ENCODE results near the gene POLQ. TPM values are rescaled to one million over a fixed set of nuclear protein-coding genes. Genes with fewer than 3 reads are reported as not detected.
A peak's percentile ranks its signal among the peaks of the same experiment; 100 is the strongest.

The POLQ gene
- polyA plus RNA-seq, 4 donors, result 0.22 to 4.2 (median 1.8) TPM; not detected in 1

DNA sequence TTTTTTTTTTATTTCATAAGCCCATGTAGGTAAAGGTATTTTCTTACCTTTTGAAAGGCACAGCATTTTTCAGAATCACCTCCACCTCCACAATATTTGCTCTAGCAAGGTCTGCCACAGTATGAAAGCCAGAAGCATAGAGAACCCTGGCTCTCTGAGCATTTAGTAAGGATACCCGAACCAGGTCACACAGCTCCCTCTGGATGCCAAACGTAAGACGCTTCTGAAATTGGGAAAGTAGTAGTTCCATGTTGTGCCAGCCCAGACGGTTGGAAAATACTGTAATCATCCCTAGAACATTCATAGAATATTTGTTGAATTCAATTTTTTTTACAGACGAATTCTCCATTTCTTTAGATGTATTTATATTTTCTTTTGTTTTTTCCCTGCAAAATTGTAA lies 52.4 kb downstream of the POLQ start:
- H3K9me3 ChIP-seq (ENCODE audit: control insufficient read depth in 2 of 2, insufficient read depth in 1 of 2, low read depth in 1 of 2, low read length in 1 of 2), result no peaks in the 10 kb centered on the region
- FAIRE-seq, result no peak
- WGBS, 3 donors, result 92 to 96% (median 93%) methylated on average over 5 of the region's 5 CpGs
- no peaks in the 10 kb centered on the region for H3K36me3 ChIP-seq (ENCODE audit: control insufficient read depth in 3 of 3, insufficient read depth in 2 of 3, low read depth in 1 of 3, low read length in 3 of 3)
- H3K4me3 ChIP-seq (ENCODE audit: low read depth in 1 of 3, low read length in 3 of 3), result no peak overlapping the region
- H3K27me3 ChIP-seq (ENCODE audit: control insufficient read depth in 3 of 3, insufficient read depth in 3 of 3, low read length in 3 of 3), result no peaks in the 10 kb centered on the region
- H3K4me1 ChIP-seq (ENCODE audit: control insufficient read depth in 3 of 3, insufficient read depth in 2 of 3, low read depth in 1 of 3, low read length in 2 of 3), result no peaks in the 10 kb centered on the region
- DNase-seq, result no peak
- no peak overlapping the region for H3K27ac ChIP-seq (ENCODE audit: low read depth in 1 of 3, low read length in 2 of 3)

DNA sequence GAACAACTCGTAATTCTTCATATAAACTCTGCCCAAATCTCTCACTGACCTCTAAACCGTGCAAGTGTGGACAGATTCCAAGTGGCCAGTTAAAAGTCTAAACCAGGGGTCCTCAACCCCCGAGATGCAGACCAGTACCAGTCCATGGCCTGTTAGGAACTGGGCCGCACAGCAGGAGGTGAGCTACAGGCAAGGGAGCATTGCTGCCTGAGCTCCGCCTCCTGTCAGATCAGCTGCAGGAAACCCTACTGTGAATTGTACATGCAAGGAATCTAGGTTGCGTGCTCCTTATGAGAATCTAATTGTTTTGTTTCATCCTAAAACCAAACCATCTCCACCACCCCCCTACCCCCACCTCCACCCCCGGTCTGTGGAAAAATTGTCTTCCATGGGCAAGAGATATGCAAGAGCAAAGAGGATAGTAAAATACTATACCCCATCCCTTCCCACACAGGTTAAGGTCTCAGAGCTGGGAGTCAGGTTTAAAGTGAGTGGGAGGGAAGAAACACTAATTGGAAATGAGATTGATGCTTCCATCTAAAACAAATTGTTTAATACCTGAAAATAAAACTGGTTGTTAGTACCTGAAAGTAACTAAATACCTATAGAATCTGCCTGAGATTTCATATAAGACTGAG lies 54.0 kb downstream of the POLQ start:
- Histone ChIP-seq H3K9me3 (ENCODE audit: control insufficient read depth in 2 of 2, insufficient read depth in 1 of 2, low read depth in 1 of 2, low read length in 1 of 2) (no peaks in the 10 kb centered on the region), H3K4me1 (ENCODE audit: control insufficient read depth in 3 of 3, insufficient read depth in 2 of 3, low read depth in 1 of 3, low read length in 2 of 3) (no peaks in the 10 kb centered on the region), H3K4me3 (ENCODE audit: low read depth in 1 of 3, low read length in 3 of 3) (no peak overlapping the region), H3K27ac (ENCODE audit: low read depth in 1 of 3, low read length in 2 of 3) (no peak overlapping the region), H3K27me3 (ENCODE audit: control insufficient read depth in 3 of 3, insufficient read depth in 3 of 3, low read length in 3 of 3) (no peaks in the 10 kb centered on the region), H3K36me3 (ENCODE audit: control insufficient read depth in 3 of 3, insufficient read depth in 2 of 3, low read depth in 1 of 3, low read length in 3 of 3) (no peaks in the 10 kb centered on the region)
- DNase-seq, result no peak
- FAIRE-seq, result no peak
- 95 to 98% (median 96%) methylated on average over 7 of the region's 7 CpGs for WGBS, 3 donors

DNA sequence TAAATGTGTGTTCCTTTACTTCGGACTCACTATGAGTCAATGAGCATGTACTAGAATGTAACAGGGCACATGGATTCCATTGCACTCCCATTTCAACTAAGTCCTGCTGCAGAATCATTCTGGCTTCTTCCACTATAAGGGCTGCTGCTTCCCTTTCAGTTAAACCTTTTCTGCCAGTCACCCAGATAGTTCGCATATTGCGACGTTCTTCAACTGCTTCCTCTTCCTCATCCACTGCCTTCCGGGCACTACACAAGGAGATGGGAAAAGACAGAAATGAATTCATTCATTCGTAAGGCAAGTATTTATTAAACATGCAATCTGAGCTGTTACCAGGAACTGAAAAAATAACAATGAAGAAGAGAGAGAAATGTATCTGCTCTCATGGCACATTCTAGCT lies 55.6 kb downstream of the POLQ start:
- H3K4me1 ChIP-seq (ENCODE audit: control insufficient read depth in 3 of 3, insufficient read depth in 2 of 3, low read depth in 1 of 3, low read length in 2 of 3), result no peaks in the 10 kb centered on the region
- H3K27me3 ChIP-seq (ENCODE audit: control insufficient read depth in 3 of 3, insufficient read depth in 3 of 3, low read length in 3 of 3), result no peaks in the 10 kb centered on the region
- no peaks in the 10 kb centered on the region for H3K36me3 ChIP-seq (ENCODE audit: control insufficient read depth in 3 of 3, insufficient read depth in 2 of 3, low read depth in 1 of 3, low read length in 3 of 3)
- FAIRE-seq (no peak), DNase-seq (no peak)
- no peak overlapping the region for H3K27ac ChIP-seq (ENCODE audit: low read depth in 1 of 3, low read length in 2 of 3)
- H3K4me3 ChIP-seq (ENCODE audit: low read depth in 1 of 3, low read length in 3 of 3), result no peak overlapping the region
- WGBS, 3 donors, result 93 to 96% (median 94%) methylated on average over 6 of the region's 6 CpGs
- H3K9me3 ChIP-seq (ENCODE audit: control insufficient read depth in 2 of 2, insufficient read depth in 1 of 2, low read depth in 1 of 2, low read length in 1 of 2), result no peaks in the 10 kb centered on the region

DNA sequence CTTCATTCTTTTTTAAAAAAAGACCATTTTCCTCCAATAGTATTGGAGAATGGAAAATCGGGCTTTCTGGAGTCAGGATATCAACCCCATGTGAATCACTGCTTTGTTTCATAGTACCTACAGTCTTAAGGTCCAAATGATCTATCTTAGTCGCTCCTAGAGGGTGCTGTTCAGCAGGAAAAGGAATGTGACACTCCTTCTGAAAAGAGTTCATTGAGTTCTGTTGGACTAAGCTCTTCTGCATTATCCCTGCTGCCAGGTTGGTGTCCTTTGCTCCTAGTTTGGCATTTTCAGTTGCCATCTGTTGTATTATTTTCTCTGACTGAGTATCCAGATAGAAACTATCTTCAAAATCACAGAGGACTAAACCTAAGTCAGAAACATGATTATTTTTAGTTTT lies 57.2 kb downstream of the POLQ start:
- peak; percentile 47 to 63 for DNase-seq
- Histone ChIP-seq H3K27ac (ENCODE audit: low read depth in 1 of 3, low read length in 2 of 3) (no peak overlapping the region), H3K36me3 (ENCODE audit: control insufficient read depth in 3 of 3, insufficient read depth in 2 of 3, low read depth in 1 of 3, low read length in 3 of 3) (no peaks in the 10 kb centered on the region), H3K4me3 (ENCODE audit: low read depth in 1 of 3, low read length in 3 of 3) (no peak overlapping the region), H3K9me3 (ENCODE audit: control insufficient read depth in 2 of 2, insufficient read depth in 1 of 2, low read depth in 1 of 2, low read length in 1 of 2) (no peaks in the 10 kb centered on the region), H3K4me1 (ENCODE audit: control insufficient read depth in 3 of 3, insufficient read depth in 2 of 3, low read depth in 1 of 3, low read length in 2 of 3) (no peaks in the 10 kb centered on the region), H3K27me3 (ENCODE audit: control insufficient read depth in 3 of 3, insufficient read depth in 3 of 3, low read length in 3 of 3) (no peaks in the 10 kb centered on the region)
- FAIRE-seq, result no peak
- 59 to 65% (median 59%) methylated on average over 2 of the region's 2 CpGs for WGBS, 3 donors

DNA sequence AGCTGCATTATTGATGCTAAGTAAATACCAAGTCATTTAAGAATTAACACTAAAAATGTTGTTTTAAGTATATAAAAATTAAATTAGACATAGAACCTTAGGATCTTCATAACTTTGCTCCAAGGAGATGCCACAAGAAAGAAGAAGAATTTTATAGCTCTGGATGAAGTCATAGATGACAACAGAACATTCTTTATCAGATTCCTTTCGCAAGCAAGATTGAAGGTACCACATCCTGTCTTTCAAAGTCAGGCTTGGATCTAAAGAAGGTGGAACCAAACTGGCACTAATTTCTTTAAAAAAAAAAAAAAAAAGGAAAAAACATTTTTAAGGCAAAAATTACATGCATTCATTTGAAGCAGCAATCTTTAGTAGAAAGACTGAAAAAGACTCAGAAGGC lies 62.5 kb downstream of the POLQ start:
- Histone ChIP-seq H3K27ac (ENCODE audit: low read depth in 1 of 3, low read length in 2 of 3) (no peak overlapping the region), H3K9me3 (ENCODE audit: control insufficient read depth in 2 of 2, insufficient read depth in 1 of 2, low read depth in 1 of 2, low read length in 1 of 2) (no peaks in the 10 kb centered on the region), H3K27me3 (ENCODE audit: control insufficient read depth in 3 of 3, insufficient read depth in 3 of 3, low read length in 3 of 3) (no peaks in the 10 kb centered on the region), H3K36me3 (ENCODE audit: control insufficient read depth in 3 of 3, insufficient read depth in 2 of 3, low read depth in 1 of 3, low read length in 3 of 3) (no peaks in the 10 kb centered on the region), H3K4me1 (ENCODE audit: control insufficient read depth in 3 of 3, insufficient read depth in 2 of 3, low read depth in 1 of 3, low read length in 2 of 3) (no peaks in the 10 kb centered on the region), H3K4me3 (ENCODE audit: low read depth in 1 of 3, low read length in 3 of 3) (no peak overlapping the region)
- no peak for FAIRE-seq
- 94 to 100% (median 100%) methylated on average over 1 of the region's 1 CpG for WGBS, 3 donors
- DNase-seq, result no peak

DNA sequence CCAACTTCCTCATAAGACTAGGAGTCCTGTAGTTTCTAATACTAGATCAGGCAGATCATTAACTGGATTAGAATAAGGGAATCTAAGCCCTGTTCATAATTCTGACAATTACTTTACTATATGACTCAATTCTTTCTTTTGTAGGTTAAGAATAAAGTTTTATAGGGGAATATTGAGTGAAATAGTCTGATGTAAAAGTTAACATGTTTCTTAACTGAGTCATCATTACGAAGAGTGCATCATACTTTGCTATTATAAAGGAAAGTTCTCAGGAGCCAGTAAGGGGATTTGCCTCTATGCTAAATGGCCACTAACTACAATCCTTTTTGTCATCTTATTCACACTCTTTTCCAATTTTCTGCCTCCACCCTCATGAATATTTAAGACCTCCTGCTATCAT lies 63.1 kb downstream of the POLQ start:
- no peaks in the 10 kb centered on the region for H3K27me3 ChIP-seq (ENCODE audit: control insufficient read depth in 3 of 3, insufficient read depth in 3 of 3, low read length in 3 of 3)
- WGBS, 3 donors, result 83 to 94% (median 89%) methylated on average over 1 of the region's 1 CpG
- no peak overlapping the region for H3K27ac ChIP-seq (ENCODE audit: low read depth in 1 of 3, low read length in 2 of 3)
- FAIRE-seq, result no peak
- no peaks in the 10 kb centered on the region for H3K9me3 ChIP-seq (ENCODE audit: control insufficient read depth in 2 of 2, insufficient read depth in 1 of 2, low read depth in 1 of 2, low read length in 1 of 2)
- DNase-seq, result no peak
- no peak overlapping the region for H3K4me3 ChIP-seq (ENCODE audit: low read depth in 1 of 3, low read length in 3 of 3)
- no peaks in the 10 kb centered on the region for H3K4me1 ChIP-seq (ENCODE audit: control insufficient read depth in 3 of 3, insufficient read depth in 2 of 3, low read depth in 1 of 3, low read length in 2 of 3)
- no peaks in the 10 kb centered on the region for H3K36me3 ChIP-seq (ENCODE audit: control insufficient read depth in 3 of 3, insufficient read depth in 2 of 3, low read depth in 1 of 3, low read length in 3 of 3)

DNA sequence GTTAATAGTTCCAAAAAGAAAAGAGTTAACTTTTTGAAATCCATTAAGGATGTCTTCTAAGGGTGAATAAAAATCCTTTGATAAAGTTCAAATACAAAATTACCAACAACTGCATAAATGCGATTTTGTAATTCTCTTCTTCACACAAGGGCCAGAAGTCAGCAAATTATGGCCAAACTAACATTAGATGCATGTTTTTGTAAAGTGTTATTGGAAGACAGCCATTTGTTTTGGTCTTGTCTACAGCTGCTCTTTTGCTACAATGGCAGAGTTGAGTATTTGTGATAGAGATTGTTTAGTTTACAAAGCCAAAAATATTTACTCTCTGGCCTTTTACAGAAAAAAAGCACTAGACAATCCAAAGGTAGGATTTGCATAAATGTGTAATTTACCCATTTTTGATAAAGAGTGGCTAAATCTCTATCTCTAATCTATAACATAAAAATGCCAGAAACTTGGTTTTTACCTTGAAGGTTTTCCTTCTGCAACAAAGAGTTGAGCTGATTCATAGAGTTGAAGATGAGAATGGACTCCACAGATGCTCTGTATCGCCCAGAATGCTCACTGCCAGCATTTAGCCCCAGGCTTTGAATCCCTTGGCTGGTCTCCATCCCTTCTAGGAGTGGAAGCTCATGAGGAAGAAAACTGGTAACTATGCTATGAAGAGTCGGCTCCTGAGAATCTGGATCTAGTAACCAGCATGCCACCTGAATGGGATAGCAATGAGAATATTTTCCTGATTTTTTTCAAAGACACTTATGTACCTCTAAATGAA lies 64.5 kb downstream of the POLQ start:
- DNase-seq (no peak), FAIRE-seq (no peak)
- H3K27ac ChIP-seq (ENCODE audit: low read depth in 1 of 3, low read length in 2 of 3), result no peak overlapping the region
- H3K4me1 ChIP-seq (ENCODE audit: control insufficient read depth in 3 of 3, insufficient read depth in 2 of 3, low read depth in 1 of 3, low read length in 2 of 3), result no peaks in the 10 kb centered on the region
- no peak overlapping the region for H3K4me3 ChIP-seq (ENCODE audit: low read depth in 1 of 3, low read length in 3 of 3)
- no peaks in the 10 kb centered on the region for H3K36me3 ChIP-seq (ENCODE audit: control insufficient read depth in 3 of 3, insufficient read depth in 2 of 3, low read depth in 1 of 3, low read length in 3 of 3)
- 75 to 92% (median 91%) methylated on average over 3 of the region's 3 CpGs for WGBS, 3 donors
- H3K27me3 ChIP-seq (ENCODE audit: control insufficient read depth in 3 of 3, insufficient read depth in 3 of 3, low read length in 3 of 3), result no peaks in the 10 kb centered on the region
- H3K9me3 ChIP-seq (ENCODE audit: control insufficient read depth in 2 of 2, insufficient read depth in 1 of 2, low read depth in 1 of 2, low read length in 1 of 2), result no peaks in the 10 kb centered on the region

DNA sequence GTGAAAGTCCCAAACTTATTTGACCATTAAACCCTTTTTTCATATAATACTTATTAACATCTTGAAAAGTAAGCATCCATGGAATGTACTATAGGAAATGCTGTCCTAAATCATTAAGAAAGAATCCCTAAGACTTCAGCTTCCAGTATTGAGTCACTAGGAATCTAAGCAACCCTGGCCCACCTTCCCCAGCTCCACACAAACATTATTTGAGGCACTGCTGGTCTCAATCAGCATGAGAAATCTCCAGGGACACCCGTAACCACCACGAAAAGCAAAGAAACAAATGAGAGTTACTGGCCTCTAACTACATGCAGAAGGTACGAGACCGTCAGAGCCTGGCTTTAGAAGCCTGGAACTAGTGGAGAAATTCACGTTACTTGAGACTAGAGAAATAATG lies 68.2 kb downstream of the POLQ start:
- Histone ChIP-seq H3K4me1 (ENCODE audit: control insufficient read depth in 3 of 3, insufficient read depth in 2 of 3, low read depth in 1 of 3, low read length in 2 of 3) (no peaks in the 10 kb centered on the region), H3K9me3 (ENCODE audit: control insufficient read depth in 2 of 2, insufficient read depth in 1 of 2, low read depth in 1 of 2, low read length in 1 of 2) (no peaks in the 10 kb centered on the region), H3K27me3 (ENCODE audit: control insufficient read depth in 3 of 3, insufficient read depth in 3 of 3, low read length in 3 of 3) (no peaks in the 10 kb centered on the region), H3K27ac (ENCODE audit: low read depth in 1 of 3, low read length in 2 of 3) (no peak overlapping the region), H3K4me3 (ENCODE audit: low read depth in 1 of 3, low read length in 3 of 3) (no peak overlapping the region), H3K36me3 (ENCODE audit: control insufficient read depth in 3 of 3, insufficient read depth in 2 of 3, low read depth in 1 of 3, low read length in 3 of 3) (no peaks in the 10 kb centered on the region)
- no peak for DNase-seq
- no peak for FAIRE-seq
- WGBS, 3 donors, result 96% methylated on average over 5 of the region's 5 CpGs

DNA sequence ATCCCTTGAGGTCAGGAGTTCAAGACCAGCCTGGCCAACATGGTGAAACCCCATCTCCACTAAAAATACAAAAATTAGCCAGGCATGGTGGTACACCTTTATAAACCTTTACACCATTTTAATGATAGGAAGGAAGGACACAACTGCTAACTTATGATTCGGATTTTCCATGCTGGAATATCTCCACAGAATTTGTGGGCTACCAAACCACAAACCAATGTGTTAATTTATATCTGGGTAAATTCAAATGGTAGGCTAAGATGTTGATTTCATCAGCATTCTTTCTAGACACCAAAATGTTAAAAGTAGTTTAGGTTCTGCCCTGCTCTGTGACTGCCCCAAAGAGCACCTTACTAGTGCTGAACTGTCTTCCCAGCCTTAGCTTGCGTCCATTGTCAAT lies 72.8 kb downstream of the POLQ start:
- no peaks in the 10 kb centered on the region for H3K36me3 ChIP-seq (ENCODE audit: control insufficient read depth in 3 of 3, insufficient read depth in 2 of 3, low read depth in 1 of 3, low read length in 3 of 3)
- FAIRE-seq, result no peak

More for the DNA sequence above, 72.8 kb downstream of the POLQ start:
- H3K27me3 ChIP-seq (ENCODE audit: control insufficient read depth in 3 of 3, insufficient read depth in 3 of 3, low read length in 3 of 3), result no peaks in the 10 kb centered on the region
- no peak overlapping the region for H3K27ac ChIP-seq (ENCODE audit: low read depth in 1 of 3, low read length in 2 of 3)
- H3K9me3 ChIP-seq (ENCODE audit: control insufficient read depth in 2 of 2, insufficient read depth in 1 of 2, low read depth in 1 of 2, low read length in 1 of 2), result no peaks in the 10 kb centered on the region
- no peaks in the 10 kb centered on the region for H3K4me1 ChIP-seq (ENCODE audit: control insufficient read depth in 3 of 3, insufficient read depth in 2 of 3, low read depth in 1 of 3, low read length in 2 of 3)
- WGBS, 3 donors, result 93 to 99% (median 95%) methylated on average over 2 of the region's 2 CpGs
- no peak for DNase-seq
- H3K4me3 ChIP-seq (ENCODE audit: low read depth in 1 of 3, low read length in 3 of 3), result no peak overlapping the region
